Caco-2 (cell line): ENCODE measurements around the gene SPINK5. TPM values are rescaled to one million over a fixed set of nuclear protein-coding genes. Genes with fewer than 3 reads are reported as not detected.
A peak's percentile ranks its signal among the peaks of the same experiment; 100 is the strongest.

Source experiments
- BruUV-seq: library from RNA; stranded (reverse); fragments of 400-500 nt; replicated peaks from 2 replicates; lab custom pipeline; 2021; lab: Mats Ljungman, UMichigan
- CTCF ChIA-PET: fragments of 300-600 bp; sonication (Branson Sonifier 250); formaldehyde crosslinking; loops from one replicate; lab custom pipeline; 2022; ENCODE audit warnings: antibody characterized with exemption; lab: Charles Lee
- POLR2A ChIA-PET: fragments of 300-600 bp; sonication (Branson Sonifier 250); formaldehyde crosslinking; loops from one replicate; lab custom pipeline; 2022; ENCODE audit warnings: antibody characterized with exemption; lab: Charles Lee
- DNase-seq, 2 experiments: peaks; one replicate each; pipeline versions ENCODE4 v3.0.0 to v3.0.0-alpha.2; 2020 to 2022
- H3K27me3 ChIP-seq: replicated peaks from 2 replicates; pipeline ENCODE4 v1.6.0; 2011; ENCODE audit warnings: low read length; ENCODE audit not compliant: control insufficient read depth, insufficient read depth
- H3K36me3 ChIP-seq: 2 replicates; pipeline ENCODE4 v1.5.1; 2011; ENCODE audit warnings: low read length; ENCODE audit not compliant: control insufficient read depth, insufficient read depth
- H3K4me1 ChIP-seq: fragments of 250-450 bp; sonication (Bioruptor Pico); 2 replicates; pipeline ENCODE4 v1.5.1; 2020; ENCODE audit warnings: mild to moderate bottlenecking
- H3K4me3 ChIP-seq: 2 replicates; pipeline ENCODE4 v1.5.1; 2011; ENCODE audit warnings: low read depth, mild to moderate bottlenecking, control low read depth, low read length
- H3K9me3 ChIP-seq: fragments of 250-450 bp; sonication (Bioruptor Pico); 2 replicates; pipeline ENCODE4 v1.5.1; 2020; ENCODE audit warnings: mild to moderate bottlenecking, moderate library complexity
- H3K27ac Mint-ChIP-seq: one replicate; pipeline ENCODE4 v1.8.0; 2022; ENCODE audit warnings: mixed read lengths; ENCODE audit not compliant: unreplicated experiment
- H3K27me3 Mint-ChIP-seq: one replicate; pipeline ENCODE4 v1.8.0; 2022; ENCODE audit warnings: mixed read lengths; ENCODE audit not compliant: insufficient read depth, unreplicated experiment
- H3K36me3 Mint-ChIP-seq: one replicate; pipeline ENCODE4 v1.8.0; 2022; ENCODE audit warnings: mild to moderate bottlenecking, mixed read lengths; ENCODE audit not compliant: insufficient read depth, unreplicated experiment
- H3K4me1 Mint-ChIP-seq: one replicate; pipeline ENCODE4 v1.8.0; 2022; ENCODE audit warnings: low read depth, mixed read lengths; ENCODE audit not compliant: unreplicated experiment
- H3K4me3 Mint-ChIP-seq: one replicate; pipeline ENCODE4 v1.8.0; 2022; ENCODE audit warnings: mild to moderate bottlenecking, moderate library complexity, mixed read lengths; ENCODE audit not compliant: unreplicated experiment
- H3K9me3 Mint-ChIP-seq: one replicate; pipeline ENCODE4 v1.8.0; 2022; ENCODE audit warnings: mixed read lengths; ENCODE audit not compliant: unreplicated experiment
- intact Hi-C: fragments of 100-400 bp; cut with micrococcal nuclease; formaldehyde crosslinking; loops from one replicate; pipeline ENCODE4 v1.10.0; 2022; ENCODE audit not compliant: unreplicated experiment
- total RNA-seq: library from RNA; stranded (reverse); gene quantifications from 2 replicates; pipeline ENCODE4 v1.2.3, GENCODE V29; 2022
- TF ChIP-seq, protein P1 (sequence below), 2 experiments: fragments of 200-600 bp in 1 of 2; IDR thresholded peaks; 1 replicate in 1 of 2; 2 replicates in 1 of 2; pipeline versions ENCODE4 v1.5.1 to v1.8.0; 2011 to 2022; ENCODE audit warnings: antibody characterized with exemption in 1 of 2, control low read depth in 1 of 2, inconsistent platforms in 1 of 2, low read depth in 1 of 2, low read length in 1 of 2, mild to moderate bottlenecking in 1 of 2, moderate library complexity in 1 of 2; ENCODE audit not compliant: insufficient read depth in 1 of 2, severe bottlenecking in 1 of 2, unreplicated experiment in 1 of 2

Gene SPINK5
- total RNA-seq, 1 experiment from 2014 or later = 2.2 TPM

DNA sequence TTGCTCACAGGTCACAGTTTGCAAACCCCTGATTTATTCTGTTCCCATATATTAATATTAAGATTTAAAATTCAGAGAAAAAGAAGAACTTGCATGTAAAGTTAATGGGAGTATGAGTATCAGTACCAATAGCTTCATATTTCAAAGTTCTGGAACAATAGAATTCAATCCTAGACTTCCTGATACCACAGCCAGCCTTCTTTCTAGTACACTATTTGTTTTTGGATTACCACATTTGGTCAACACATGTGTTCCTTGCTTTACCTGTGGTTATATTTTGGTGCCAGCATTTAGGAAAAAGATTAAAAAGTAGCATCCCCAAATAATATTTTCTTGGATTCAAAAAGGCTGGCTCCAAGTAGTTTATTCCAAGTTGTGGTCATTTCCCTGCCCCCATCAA is 49.5 kb downstream of the SPINK5 start:
- CTCF ChIA-PET = no interaction called here

DNA sequence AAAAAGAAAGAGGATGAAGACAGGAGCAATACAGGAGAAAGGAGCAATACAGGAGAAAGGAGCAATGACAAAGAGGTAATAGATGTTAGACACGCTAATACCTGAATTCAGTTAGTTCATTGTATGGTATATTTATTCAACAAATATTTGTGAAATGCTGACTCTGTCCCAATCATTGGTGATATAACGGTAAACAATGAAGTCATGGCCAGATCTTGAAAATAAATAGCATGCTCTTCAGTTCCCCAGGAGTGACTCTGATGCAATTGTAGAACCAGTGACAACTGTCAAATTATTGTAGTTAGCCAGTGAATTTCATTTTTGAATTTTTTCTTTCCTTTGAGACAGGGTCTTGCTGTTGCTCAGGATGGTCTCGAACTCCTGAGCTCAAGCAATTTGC is 56.5 kb downstream of the SPINK5 start:
- Mint-ChIP-seq H3K4me3 (no peak overlapping the region), H3K4me1 (peaks cover 9% of the 10 kb centered on the region), H3K27me3 (no peaks in the 10 kb centered on the region), H3K36me3 (no peaks in the 10 kb centered on the region), H3K27ac (no peak overlapping the region), H3K9me3 (no peaks in the 10 kb centered on the region)
- TF ChIP-seq, protein P1, sequence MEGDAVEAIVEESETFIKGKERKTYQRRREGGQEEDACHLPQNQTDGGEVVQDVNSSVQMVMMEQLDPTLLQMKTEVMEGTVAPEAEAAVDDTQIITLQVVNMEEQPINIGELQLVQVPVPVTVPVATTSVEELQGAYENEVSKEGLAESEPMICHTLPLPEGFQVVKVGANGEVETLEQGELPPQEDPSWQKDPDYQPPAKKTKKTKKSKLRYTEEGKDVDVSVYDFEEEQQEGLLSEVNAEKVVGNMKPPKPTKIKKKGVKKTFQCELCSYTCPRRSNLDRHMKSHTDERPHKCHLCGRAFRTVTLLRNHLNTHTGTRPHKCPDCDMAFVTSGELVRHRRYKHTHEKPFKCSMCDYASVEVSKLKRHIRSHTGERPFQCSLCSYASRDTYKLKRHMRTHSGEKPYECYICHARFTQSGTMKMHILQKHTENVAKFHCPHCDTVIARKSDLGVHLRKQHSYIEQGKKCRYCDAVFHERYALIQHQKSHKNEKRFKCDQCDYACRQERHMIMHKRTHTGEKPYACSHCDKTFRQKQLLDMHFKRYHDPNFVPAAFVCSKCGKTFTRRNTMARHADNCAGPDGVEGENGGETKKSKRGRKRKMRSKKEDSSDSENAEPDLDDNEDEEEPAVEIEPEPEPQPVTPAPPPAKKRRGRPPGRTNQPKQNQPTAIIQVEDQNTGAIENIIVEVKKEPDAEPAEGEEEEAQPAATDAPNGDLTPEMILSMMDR (IDR thresholded peaks at IDR 0.05; ENCODE audit: insufficient read depth in 1 of 2, low read depth in 1 of 2, low read length in 1 of 2, severe bottlenecking in 1 of 2, unreplicated experiment in 1 of 2) = no peak
- DNase-seq = no peak
- intact Hi-C loops = no loop called here
- no peaks in the 10 kb centered on the region; the same call in 1 of the 2 replicates for H3K9me3 ChIP-seq
- H3K27me3 ChIP-seq = no peaks in the 10 kb centered on the region
- no peaks in the 10 kb centered on the region for H3K36me3 ChIP-seq
- ChIA-PET POLR2A (no interaction called here), CTCF (interaction anchor here (0.7 kb wide), 1 partner anchor 298 kb away, joined by 6 read pairs; no protein-coding TSS in a partner anchor)
- peaks cover 7% of the 10 kb centered on the region; the same call in 1 of the 2 replicates for H3K4me1 ChIP-seq
- BruUV-seq = no TSS peak
- H3K4me3 ChIP-seq = no peak overlapping the region

More for the DNA sequence above, 49.5 kb downstream of the SPINK5 start:
- Histone ChIP-seq H3K4me3 (no peak overlapping the region), H3K9me3 (no peaks in the 10 kb centered on the region; the same call in 1 of the 2 replicates), H3K4me1 (peaks cover 7% of the 10 kb centered on the region; the same call in 1 of the 2 replicates), H3K36me3 (no peaks in the 10 kb centered on the region), H3K27me3 (no peaks in the 10 kb centered on the region)
- Mint-ChIP-seq H3K4me3 (no peak overlapping the region), H3K4me1 (peaks cover 9% of the 10 kb centered on the region), H3K27me3 (no peaks in the 10 kb centered on the region), H3K27ac (no peak overlapping the region), H3K9me3 (no peaks in the 10 kb centered on the region), H3K36me3 (no peaks in the 10 kb centered on the region)
- POLR2A ChIA-PET = no interaction called here
- intact Hi-C loops = no loop called here
- BruUV-seq = no TSS peak
- DNase-seq = no peak
- TF ChIP-seq, protein P1 (IDR thresholded peaks at IDR 0.05; ENCODE audit: insufficient read depth in 1 of 2, low read depth in 1 of 2, low read length in 1 of 2, severe bottlenecking in 1 of 2, unreplicated experiment in 1 of 2) = no peak

DNA sequence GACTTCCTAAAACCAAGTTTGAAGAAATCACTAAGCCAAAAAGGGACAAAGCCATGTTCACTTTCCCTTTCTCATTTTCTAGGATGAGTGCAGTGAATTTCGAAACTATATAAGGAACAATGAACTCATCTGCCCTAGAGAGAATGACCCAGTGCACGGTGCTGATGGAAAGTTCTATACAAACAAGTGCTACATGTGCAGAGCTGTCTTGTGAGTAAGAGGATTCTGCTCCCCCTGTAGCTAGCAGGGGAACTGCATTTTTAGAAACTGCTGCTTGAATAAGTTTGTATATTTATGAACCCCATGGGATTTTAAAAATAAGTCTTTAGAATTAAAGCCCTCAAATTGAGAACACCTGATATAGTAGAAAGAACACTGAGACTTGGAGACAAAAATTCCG is 61.9 kb downstream of the SPINK5 start:
- H3K27me3 Mint-ChIP-seq = no peaks in the 10 kb centered on the region
- BruUV-seq = no TSS peak
- ChIA-PET CTCF (interaction anchor here (0.6 to 0.9 kb wide), 2 partner anchors 10 to 18 kb away, joined by 3 to 4 read pairs; no protein-coding TSS in a partner anchor), POLR2A (no interaction called here)
- Histone ChIP-seq H3K27me3 (no peaks in the 10 kb centered on the region), H3K4me3 (no peak overlapping the region), H3K9me3 (no peaks in the 10 kb centered on the region), H3K4me1 (no peaks in the 10 kb centered on the region), H3K36me3 (no peaks in the 10 kb centered on the region)
- DNase-seq = peak in 1 of 2 experiments; percentile 19
- no peaks in the 10 kb centered on the region for H3K9me3 Mint-ChIP-seq
- TF ChIP-seq, protein P1 (IDR thresholded peaks at IDR 0.05; ENCODE audit: insufficient read depth in 1 of 2, low read depth in 1 of 2, low read length in 1 of 2, severe bottlenecking in 1 of 2, unreplicated experiment in 1 of 2) = peak; percentile 38 to 46
- no peaks in the 10 kb centered on the region for H3K36me3 Mint-ChIP-seq
- no peak overlapping the region for H3K27ac Mint-ChIP-seq
- intact Hi-C loops = no loop called here
- no peak overlapping the region for H3K4me3 Mint-ChIP-seq
- H3K4me1 Mint-ChIP-seq = no peaks in the 10 kb centered on the region
